RWPE1 (cell line): ENCODE data around the gene RAB17.

Experiments used
- CTCF ChIA-PET: fragments of 350-600 bp; sonication (Branson Sonifier 250); formaldehyde crosslinking; extraction: SDS; loops from one replicate; lab custom pipeline; 2021; lab: Yijun Ruan, JAX
- POLR2A ChIA-PET: fragments of 400-600 bp; formaldehyde crosslinking; extraction: SDS; loops from one replicate; lab custom pipeline; 2020; ENCODE audit warnings: antibody characterized with exemption; ENCODE audit not compliant: low non-redundant PET; lab: Yijun Ruan, JAX
- DNase-seq: peaks from one replicate; pipeline ENCODE4 v3.0.0; 2012; ENCODE audit warnings: low spot score
- H3K27ac ChIP-seq: fragments of 450-650 bp; 2 replicates; pipeline ENCODE4 v1.5.1; 2017
- TF ChIP-seq, protein P1 (sequence below): fragments of 450-650 bp; conservative IDR thresholded peaks from 2 replicates; pipeline ENCODE4 v1.5.1; 2017; ENCODE audit warnings: low read depth, mild to moderate bottlenecking

The RAB17 gene

DNA sequence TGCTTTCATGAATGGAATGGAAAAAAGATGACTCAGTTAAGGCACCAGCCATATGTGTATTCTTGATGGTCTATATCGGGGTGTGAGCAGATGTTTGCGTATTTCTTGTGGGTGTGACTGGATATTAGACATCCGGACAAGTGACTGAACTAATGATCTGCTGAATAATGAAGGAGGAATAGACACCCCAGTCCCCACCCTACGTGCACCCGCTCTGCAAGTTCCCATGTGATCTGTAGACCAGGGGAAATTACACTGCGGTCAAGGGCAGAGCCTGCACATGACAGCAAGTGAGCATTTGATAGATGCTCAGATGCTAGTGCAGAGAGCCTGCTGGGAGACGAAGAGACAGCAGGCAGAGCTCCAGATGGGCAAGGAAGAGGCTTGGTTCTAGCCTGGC is 36.6 kb downstream of the RAB17 start:
- TF ChIP-seq, protein P1, sequence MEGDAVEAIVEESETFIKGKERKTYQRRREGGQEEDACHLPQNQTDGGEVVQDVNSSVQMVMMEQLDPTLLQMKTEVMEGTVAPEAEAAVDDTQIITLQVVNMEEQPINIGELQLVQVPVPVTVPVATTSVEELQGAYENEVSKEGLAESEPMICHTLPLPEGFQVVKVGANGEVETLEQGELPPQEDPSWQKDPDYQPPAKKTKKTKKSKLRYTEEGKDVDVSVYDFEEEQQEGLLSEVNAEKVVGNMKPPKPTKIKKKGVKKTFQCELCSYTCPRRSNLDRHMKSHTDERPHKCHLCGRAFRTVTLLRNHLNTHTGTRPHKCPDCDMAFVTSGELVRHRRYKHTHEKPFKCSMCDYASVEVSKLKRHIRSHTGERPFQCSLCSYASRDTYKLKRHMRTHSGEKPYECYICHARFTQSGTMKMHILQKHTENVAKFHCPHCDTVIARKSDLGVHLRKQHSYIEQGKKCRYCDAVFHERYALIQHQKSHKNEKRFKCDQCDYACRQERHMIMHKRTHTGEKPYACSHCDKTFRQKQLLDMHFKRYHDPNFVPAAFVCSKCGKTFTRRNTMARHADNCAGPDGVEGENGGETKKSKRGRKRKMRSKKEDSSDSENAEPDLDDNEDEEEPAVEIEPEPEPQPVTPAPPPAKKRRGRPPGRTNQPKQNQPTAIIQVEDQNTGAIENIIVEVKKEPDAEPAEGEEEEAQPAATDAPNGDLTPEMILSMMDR, result no peak
- no peak overlapping the region for H3K27ac ChIP-seq
- DNase-seq, result no peak
- POLR2A ChIA-PET, result no interaction called here
- CTCF ChIA-PET, result interaction anchor here (1.2 kb wide), 1 partner anchor 18 kb away, joined by 3 read pairs; no protein-coding TSS in a partner anchor

DNA sequence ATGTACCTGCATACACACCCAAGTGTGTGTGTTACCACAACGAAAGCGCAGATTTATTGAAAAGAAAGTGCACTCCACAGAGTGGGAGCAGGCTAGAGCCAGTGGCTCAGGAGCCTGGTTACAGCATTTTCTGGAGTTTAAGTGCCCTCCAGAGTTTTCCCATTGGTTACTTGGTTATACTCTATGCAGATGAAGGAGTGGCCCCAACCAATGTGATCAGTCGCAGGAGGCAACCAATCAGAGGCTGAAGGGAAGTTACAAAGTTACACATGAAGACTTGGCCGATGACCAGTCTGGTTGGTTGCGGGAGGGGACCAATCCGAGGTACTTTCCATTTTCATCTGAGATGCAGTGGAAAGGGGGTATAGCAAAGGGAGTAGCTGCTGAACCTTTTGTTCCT is 37.6 kb downstream of the RAB17 start:
- H3K27ac ChIP-seq, result no peak overlapping the region
- ChIA-PET CTCF (interaction anchor here (0.6 to 0.7 kb wide), 2 partner anchors 9 to 200 kb away, joined by 3 to 4 read pairs; no protein-coding TSS in a partner anchor), POLR2A (no interaction called here)
- TF ChIP-seq, protein P1, result no peak
- DNase-seq, result no peak

DNA sequence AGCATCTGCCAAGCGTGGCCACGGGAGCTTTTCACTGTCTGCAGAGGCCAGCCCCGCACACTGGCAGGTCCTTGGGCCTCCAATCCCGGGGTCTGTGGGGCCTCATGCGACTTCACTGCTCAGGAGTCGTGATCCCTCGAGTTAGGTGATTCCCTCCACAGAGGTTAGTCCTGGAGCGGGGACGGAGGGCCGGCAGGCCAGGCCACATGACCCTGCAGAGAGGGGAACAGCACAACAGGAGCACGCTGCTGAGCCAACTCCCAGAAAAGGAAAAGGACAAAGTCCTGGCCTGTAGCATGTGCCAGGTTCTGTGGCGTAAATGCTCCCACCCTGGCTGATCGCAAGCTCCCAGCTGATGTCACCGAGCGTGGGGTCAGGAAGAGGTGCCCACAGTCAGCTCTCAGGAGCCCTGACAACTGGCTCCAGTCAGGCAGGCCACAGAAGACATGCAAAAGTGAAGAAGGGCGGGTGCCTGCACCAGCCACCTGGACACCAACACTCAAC is 39.4 kb downstream of the RAB17 start:
- TF ChIP-seq, protein P1, result no peak
- no peak for DNase-seq
- CTCF ChIA-PET, result interaction anchor here (0.7 kb wide), 1 partner anchor 26 kb away, joined by 3 read pairs; no protein-coding TSS in a partner anchor
- H3K27ac ChIP-seq, result no peak overlapping the region
- POLR2A ChIA-PET, result no interaction called here

DNA sequence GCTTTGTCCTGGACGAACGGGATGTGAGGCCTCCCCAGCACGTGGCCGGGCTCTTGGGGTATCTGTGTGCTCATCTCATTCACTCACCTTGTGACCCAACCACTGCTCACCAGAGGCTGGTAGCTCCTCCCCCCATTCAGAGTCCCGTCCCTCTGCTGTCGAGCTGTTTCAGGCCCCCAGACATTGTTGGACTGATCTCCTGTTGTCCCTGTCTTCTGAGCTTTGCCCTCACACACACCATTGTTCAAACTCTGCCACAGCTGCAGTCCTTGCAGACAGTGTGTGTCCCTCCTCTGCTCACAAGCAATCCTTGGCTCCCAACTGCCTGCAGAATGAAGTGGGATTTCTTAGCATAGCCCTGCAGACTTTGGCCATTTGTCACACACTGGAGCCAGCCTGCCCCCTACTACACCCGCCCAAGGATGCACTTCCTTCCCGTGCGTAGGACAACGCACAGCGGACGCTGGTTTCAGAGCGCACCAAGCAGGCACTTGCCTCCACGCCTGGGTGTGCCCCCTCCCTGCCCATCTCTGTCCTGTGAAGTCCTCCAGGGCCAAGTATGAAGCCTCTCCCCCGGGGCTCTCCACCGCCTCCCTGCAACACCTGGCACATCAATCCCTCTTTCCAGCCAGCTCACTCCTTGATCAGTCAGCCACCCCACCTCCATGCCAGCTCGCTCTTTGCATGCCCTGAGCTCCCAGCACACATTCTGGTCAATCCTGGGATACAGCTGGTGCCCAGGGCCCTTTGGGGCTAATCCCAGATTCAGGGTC is 40.7 kb downstream of the RAB17 start:
- ChIA-PET CTCF (interaction anchor here (0.5 to 2.8 kb wide), 5 partner anchors 7 to 123 kb away, joined by 3 to 11 read pairs (median 4); no protein-coding TSS in a partner anchor), POLR2A (no interaction called here)
- TF ChIP-seq, protein P1, result no peak
- peak overlapping the region; percentile 30 for H3K27ac ChIP-seq
- no peak for DNase-seq

DNA sequence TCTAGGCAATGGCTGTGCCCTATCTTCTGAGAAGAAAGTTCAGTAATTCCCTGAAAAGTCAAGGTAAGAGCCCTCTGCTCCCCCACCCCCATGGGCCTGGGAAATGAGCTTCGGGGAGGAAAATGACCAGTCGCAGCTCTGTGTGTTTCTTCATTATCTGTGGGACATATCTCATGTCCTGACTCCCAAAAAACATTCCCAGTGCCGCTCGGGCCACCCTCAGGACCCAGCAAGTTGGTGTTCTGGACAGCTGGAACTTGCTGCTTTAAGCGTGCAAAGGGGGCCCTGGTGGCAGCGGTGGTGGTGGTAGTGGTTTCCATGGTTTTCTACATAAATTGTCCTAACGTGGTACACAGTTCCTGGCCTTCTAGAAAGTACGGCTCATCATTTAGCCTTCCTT is 41.3 kb downstream of the RAB17 start:
- TF ChIP-seq, protein P1, result no peak
- H3K27ac ChIP-seq, result peak overlapping the region; percentile 30
- DNase-seq, result no peak
- ChIA-PET CTCF (interaction anchor here (0.5 to 2.8 kb wide), 4 partner anchors 8 to 124 kb away, joined by 3 to 11 read pairs (median 4); no protein-coding TSS in a partner anchor), POLR2A (no interaction called here)

DNA sequence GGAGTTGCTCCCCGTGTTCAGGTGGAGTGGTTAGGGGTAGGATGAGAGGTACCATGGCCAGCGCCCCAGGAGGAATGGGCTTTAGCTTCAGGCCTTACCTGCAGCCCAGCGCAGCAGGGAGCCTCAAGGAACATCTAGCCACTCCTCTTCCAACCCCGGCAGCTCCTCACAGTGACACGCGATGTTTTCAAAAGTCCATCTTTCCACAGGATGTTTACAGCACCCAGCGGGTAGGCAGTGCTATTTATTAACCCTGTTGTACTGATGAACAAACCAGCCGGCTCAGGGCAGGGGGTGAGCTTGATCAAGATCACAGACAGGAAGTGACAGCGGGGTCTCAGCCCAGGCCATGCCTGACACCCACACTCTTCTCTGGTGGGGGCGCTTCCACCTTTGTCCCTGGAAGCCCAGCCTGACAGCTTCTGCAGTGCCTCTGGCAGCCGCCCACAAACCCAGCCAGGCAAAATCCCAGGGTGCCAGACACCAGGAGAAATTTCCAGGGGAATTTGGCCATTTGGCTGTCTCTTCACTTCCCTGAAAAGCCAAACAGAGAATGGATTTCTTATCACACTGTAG is 42.6 kb downstream of the RAB17 start:
- no peak for DNase-seq
- POLR2A ChIA-PET, result no interaction called here
- H3K27ac ChIP-seq, result 0 out of 2 replicates have a peak overlapping the region, but pooled peaks have one; percentile 3
- TF ChIP-seq, protein P1, result no peak
- CTCF ChIA-PET, result interaction anchor here (0.5 to 2.8 kb wide), 2 partner anchors 11 to 24 kb away, joined by 3 to 11 read pairs; no protein-coding TSS in a partner anchor
